CD14-positive monocyte (primary cell): ENCODE results near the gene BCL2L14. TPM values are rescaled to one million over a fixed set of nuclear protein-coding genes. Genes with fewer than 3 reads are reported as not detected.

Experiments used
- DNase-seq, 3 donors: peaks; one replicate each; pipeline ENCODE4 v3.0.0-alpha.2; 2011 to 2022
- H2AFZ ChIP-seq: 2 replicates; pipeline ENCODE4 v1.6.0; 2012; ENCODE audit warnings: mild to moderate bottlenecking, low read depth, low read length, inconsistent platforms; ENCODE audit not compliant: insufficient read depth, poor library complexity, severe bottlenecking
- H3K27ac ChIP-seq, 2 donors: 1 replicate in 1 of 2; 2 replicates in 1 of 2; pipeline ENCODE4 v1.5.1; 2012 to 2013; ENCODE audit warnings: low read length in 2 of 2, control low read depth in 1 of 2, inconsistent platforms in 1 of 2, low read depth in 1 of 2, mild to moderate bottlenecking in 1 of 2
- H3K27me3 ChIP-seq, 2 donors: one replicate each; pipeline versions ENCODE4 v1.6.0 to v1.6.1; 2011 to 2013; ENCODE audit warnings: low read length in 2 of 2; ENCODE audit not compliant: control insufficient read depth in 2 of 2, insufficient read depth in 2 of 2
- H3K36me3 ChIP-seq, 2 donors: replicated peaks in 1 of 2; 1 replicate in 1 of 2; 2 replicates in 1 of 2; pipeline versions ENCODE4 v1.5.1 to v1.6.1; 2012 to 2013; ENCODE audit warnings: low read length in 2 of 2, control low read depth in 1 of 2, inconsistent platforms in 1 of 2, mild to moderate bottlenecking in 1 of 2; ENCODE audit not compliant: insufficient read depth in 2 of 2, control insufficient read depth in 1 of 2
- H3K4me1 ChIP-seq, 2 donors: 1 replicate in 1 of 2; 2 replicates in 1 of 2; pipeline versions ENCODE4 v1.5.1 to v1.6.1; 2012 to 2013; ENCODE audit warnings: low read length in 2 of 2, control low read depth in 1 of 2, inconsistent platforms in 1 of 2, mild to moderate bottlenecking in 1 of 2, moderate library complexity in 1 of 2; ENCODE audit not compliant: insufficient read depth in 2 of 2, control insufficient read depth in 1 of 2
- H3K4me2 ChIP-seq: replicated peaks from 2 replicates; pipeline ENCODE3; 2012; ENCODE audit warnings: low read length, moderate library complexity, mild to moderate bottlenecking; ENCODE audit not compliant: poor library complexity, severe bottlenecking; ENCODE audit errors: extremely low read depth
- H3K4me3 ChIP-seq, 3 experiments: fragments of 200-600 bp in 1 of 3; sonication (generic) in 1 of 3; replicated peaks in 1 of 3; 1 replicate in 2 of 3; 2 replicates in 1 of 3; pipeline ENCODE4 v1.5.1; 2011 to 2013; ENCODE audit warnings: low read length in 3 of 3, mild to moderate bottlenecking in 3 of 3, control low read depth in 2 of 3, low read depth in 2 of 3, inconsistent platforms in 1 of 3, moderate library complexity in 1 of 3
- H3K79me2 ChIP-seq: 2 replicates; pipeline ENCODE4 v1.6.0; 2012; ENCODE audit warnings: mild to moderate bottlenecking, control low read depth, inconsistent platforms, low read length, moderate library complexity; ENCODE audit not compliant: insufficient read depth
- H3K9ac ChIP-seq: 2 replicates; pipeline ENCODE4 v1.6.0; 2017; ENCODE audit warnings: low read length, mild to moderate bottlenecking; ENCODE audit not compliant: insufficient read depth, poor library complexity, severe bottlenecking
- H3K9me3 ChIP-seq, 2 donors: replicated peaks in 1 of 2; 1 replicate in 1 of 2; 2 replicates in 1 of 2; pipeline versions ENCODE4 v1.5.1 to v1.6.1; 2012 to 2013; ENCODE audit warnings: low read length in 2 of 2, control low read depth in 1 of 2; ENCODE audit not compliant: control insufficient read depth in 1 of 2, insufficient read depth in 1 of 2
- H4K20me1 ChIP-seq: 2 replicates; pipeline ENCODE4 v1.6.0; 2012; ENCODE audit warnings: mild to moderate bottlenecking, low read length, control low read depth, moderate library complexity; ENCODE audit not compliant: insufficient read depth
- H3K27ac Mint-ChIP-seq, 7 donors: one replicate each; pipeline ENCODE4 v1.8.0; 2020; ENCODE audit warnings: mild to moderate bottlenecking in 7 of 7, mixed read lengths in 7 of 7, moderate library complexity in 6 of 7, inconsistent platforms in 2 of 7
- H3K27me3 Mint-ChIP-seq, 3 donors: one replicate each; pipeline ENCODE4 v1.8.0; 2021 to 2022; ENCODE audit warnings: low read depth in 3 of 3, mild to moderate bottlenecking in 3 of 3, mixed read lengths in 3 of 3, moderate library complexity in 3 of 3, inconsistent platforms in 1 of 3
- H3K36me3 Mint-ChIP-seq, 2 donors: one replicate each; pipeline ENCODE4 v1.8.0; 2020; ENCODE audit warnings: mixed read lengths in 2 of 2, inconsistent platforms in 1 of 2, mild to moderate bottlenecking in 1 of 2
- H3K4me1 Mint-ChIP-seq: one replicate; pipeline ENCODE4 v1.8.0; 2020; ENCODE audit warnings: mild to moderate bottlenecking, mixed read lengths
- H3K4me3 Mint-ChIP-seq, 2 donors: one replicate each; pipeline ENCODE4 v1.8.0; 2020; ENCODE audit warnings: mild to moderate bottlenecking in 2 of 2, mixed read lengths in 2 of 2, moderate library complexity in 1 of 2
- H3K9me3 Mint-ChIP-seq, 7 donors: one replicate each; pipeline ENCODE4 v1.8.0; 2020 to 2022; ENCODE audit warnings: mixed read lengths in 7 of 7, mild to moderate bottlenecking in 6 of 7, moderate library complexity in 6 of 7, inconsistent platforms in 2 of 7
- WGBS: methylation state at CpG from one replicate; pipeline ENCODE4 v1.1.5; 2013; ENCODE audit warnings: missing lambda C conversion rate; ENCODE audit not compliant: insufficient coverage; 5-methylcytosine and 5-hydroxymethylcytosine counted together
- intact Hi-C, 2 donors: fragments of 100-400 bp; cut with micrococcal nuclease; formaldehyde crosslinking; loops; one replicate each; pipeline versions ENCODE4 v1.15.0 to v1.15.1; 2023
- polyA plus RNA-seq, 3 donors: library from polyadenylated mRNA; depleted of rRNA in 1 of 3; unstranded in 2 of 3; stranded (reverse) in 1 of 3; fragments of 300-500 nt in 2 of 3; fragments of >200 nt in 1 of 3; fragmentation: Illumina TruSeq in 2 of 3; gene quantifications; 1 replicate in 2 of 3; 2 replicates in 1 of 3; pipeline ENCODE4 v1.2.3, GENCODE V29; 2012 to 2021
- TF ChIP-seq, protein P1 (sequence below): fragments of 200-600 bp; IDR thresholded peaks from one replicate; pipeline ENCODE4 v1.8.0; 2022; ENCODE audit warnings: antibody characterized with exemption, mild to moderate bottlenecking

BCL2L14 gene
- polyA plus RNA-seq, 3 donors = not detected

DNA sequence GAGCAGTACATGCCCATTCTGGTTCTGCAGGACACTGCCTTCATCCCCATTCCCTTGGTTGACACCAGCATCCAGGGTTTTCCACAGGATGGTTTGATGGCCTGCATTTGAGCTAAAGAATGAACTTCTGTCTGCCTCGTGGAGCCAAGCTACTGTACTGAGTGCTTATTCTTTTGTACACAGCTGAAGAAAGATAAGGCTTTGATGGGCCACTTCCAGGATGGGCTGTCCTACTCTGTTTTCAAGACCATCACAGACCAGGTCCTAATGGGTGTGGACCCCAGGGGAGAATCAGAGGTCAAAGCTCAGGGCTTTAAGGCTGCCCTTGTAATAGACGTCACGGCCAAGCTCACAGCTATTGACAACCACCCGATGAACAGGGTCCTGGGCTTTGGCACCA lies 23.7 kb downstream of the BCL2L14 start:
- no peaks in the 10 kb centered on the region for H3K27me3 ChIP-seq
- peaks cover 2 to 6% (median 5%) of the 10 kb centered on the region in 3 donors for H3K27me3 Mint-ChIP-seq
- intact Hi-C loops = no loop called here
- H3K4me2 ChIP-seq = no peak overlapping the region
- no peaks in the 10 kb centered on the region for H3K36me3 ChIP-seq
- H3K27ac Mint-ChIP-seq = no peak overlapping the region
- 100% methylated on average over 4 of the region's 4 CpGs for WGBS
- no peak overlapping the region for H3K4me3 ChIP-seq
- no peaks in the 10 kb centered on the region for H4K20me1 ChIP-seq
- no peaks in the 10 kb centered on the region for H3K79me2 ChIP-seq
- TF ChIP-seq, protein P1, sequence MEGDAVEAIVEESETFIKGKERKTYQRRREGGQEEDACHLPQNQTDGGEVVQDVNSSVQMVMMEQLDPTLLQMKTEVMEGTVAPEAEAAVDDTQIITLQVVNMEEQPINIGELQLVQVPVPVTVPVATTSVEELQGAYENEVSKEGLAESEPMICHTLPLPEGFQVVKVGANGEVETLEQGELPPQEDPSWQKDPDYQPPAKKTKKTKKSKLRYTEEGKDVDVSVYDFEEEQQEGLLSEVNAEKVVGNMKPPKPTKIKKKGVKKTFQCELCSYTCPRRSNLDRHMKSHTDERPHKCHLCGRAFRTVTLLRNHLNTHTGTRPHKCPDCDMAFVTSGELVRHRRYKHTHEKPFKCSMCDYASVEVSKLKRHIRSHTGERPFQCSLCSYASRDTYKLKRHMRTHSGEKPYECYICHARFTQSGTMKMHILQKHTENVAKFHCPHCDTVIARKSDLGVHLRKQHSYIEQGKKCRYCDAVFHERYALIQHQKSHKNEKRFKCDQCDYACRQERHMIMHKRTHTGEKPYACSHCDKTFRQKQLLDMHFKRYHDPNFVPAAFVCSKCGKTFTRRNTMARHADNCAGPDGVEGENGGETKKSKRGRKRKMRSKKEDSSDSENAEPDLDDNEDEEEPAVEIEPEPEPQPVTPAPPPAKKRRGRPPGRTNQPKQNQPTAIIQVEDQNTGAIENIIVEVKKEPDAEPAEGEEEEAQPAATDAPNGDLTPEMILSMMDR = no peak
- no peaks in the 10 kb centered on the region for H3K4me1 Mint-ChIP-seq
- no peaks in the 10 kb centered on the region for H3K9me3 ChIP-seq
- H3K4me3 Mint-ChIP-seq = no peak overlapping the region
- no peak overlapping the region for H2AFZ ChIP-seq
- no peaks in the 10 kb centered on the region for H3K4me1 ChIP-seq
- H3K9ac ChIP-seq = no peak overlapping the region
- no peak overlapping the region for H3K27ac ChIP-seq
- DNase-seq = no peak
- no peaks in the 10 kb centered on the region for H3K36me3 Mint-ChIP-seq
- H3K9me3 Mint-ChIP-seq = peaks cover 0 to 2% (median 0%) of the 10 kb centered on the region in 7 donors

DNA sequence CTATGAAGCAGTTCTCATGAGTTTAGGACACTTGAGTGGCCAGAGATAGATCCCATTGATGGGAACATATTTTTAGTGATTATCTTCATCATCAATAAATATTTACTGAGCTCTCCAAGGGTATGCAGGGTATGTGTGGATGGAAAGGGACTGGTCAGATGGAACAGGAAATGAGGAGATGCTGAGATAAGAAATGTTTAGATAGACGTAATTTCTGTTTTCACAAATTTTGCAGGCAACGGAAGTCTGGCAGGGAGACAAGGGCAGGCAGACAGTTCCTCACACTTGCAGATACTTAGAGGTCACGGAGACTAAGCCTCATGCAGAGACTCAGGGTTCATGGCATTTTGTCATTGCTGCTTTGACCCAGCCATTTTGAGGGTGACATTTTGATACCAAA lies 24.3 kb downstream of the BCL2L14 start:
- H3K36me3 Mint-ChIP-seq = no peaks in the 10 kb centered on the region
- no peak for DNase-seq
- TF ChIP-seq, protein P1 = no peak
- Histone ChIP-seq H3K79me2 (no peaks in the 10 kb centered on the region), H4K20me1 (no peaks in the 10 kb centered on the region), H3K9me3 (no peaks in the 10 kb centered on the region), H3K4me3 (no peak overlapping the region), H3K4me1 (no peaks in the 10 kb centered on the region), H3K27me3 (no peaks in the 10 kb centered on the region), H3K27ac (no peak overlapping the region), H3K9ac (no peak overlapping the region), H3K4me2 (no peak overlapping the region), H3K36me3 (no peaks in the 10 kb centered on the region), H2AFZ (no peak overlapping the region)
- no peak overlapping the region for H3K4me3 Mint-ChIP-seq
- no peak overlapping the region for H3K27ac Mint-ChIP-seq
- peaks cover 0 to 2% (median 0%) of the 10 kb centered on the region in 7 donors for H3K9me3 Mint-ChIP-seq
- intact Hi-C loops = no loop called here
- no peaks in the 10 kb centered on the region for H3K4me1 Mint-ChIP-seq
- peaks cover 2 to 5% (median 5%) of the 10 kb centered on the region in 3 donors for H3K27me3 Mint-ChIP-seq
- 17% methylated on average over 2 of the region's 3 CpGs for WGBS
